H9 (cell line): Measurements from ENCODE around the gene SETBP1. TPM values are rescaled to one million over a fixed set of nuclear protein-coding genes. Genes with fewer than 3 reads are reported as not detected.

Source experiments
- DNase-seq: peaks from one replicate; pipeline ENCODE4 v3.0.0-alpha.2; 2017
- H2AFZ ChIP-seq: one replicate; pipeline ENCODE4 v1.6.1; 2013; ENCODE audit warnings: mild to moderate bottlenecking, low read length, control low read depth, moderate library complexity
- H2AK5ac ChIP-seq: 2 replicates; pipeline ENCODE4 v1.6.1; 2013; ENCODE audit warnings: low read length, control low read depth, mixed read lengths; ENCODE audit not compliant: insufficient read length
- H2BK120ac ChIP-seq: one replicate; pipeline ENCODE4 v1.6.1; 2013; ENCODE audit warnings: low read depth, mild to moderate bottlenecking, low read length, control low read depth, inconsistent platforms; ENCODE audit not compliant: poor library complexity, severe bottlenecking
- H2BK12ac ChIP-seq: 2 replicates; pipeline ENCODE4 v1.6.1; 2013; ENCODE audit warnings: low read length, control low read depth, mixed read lengths, low read depth; ENCODE audit not compliant: insufficient read length
- H2BK15ac ChIP-seq: 2 replicates; pipeline ENCODE4 v1.6.1; 2013; ENCODE audit warnings: low read depth, low read length, control low read depth
- H2BK20ac ChIP-seq: one replicate; pipeline ENCODE4 v1.6.1; 2013; ENCODE audit warnings: low read depth, mild to moderate bottlenecking, low read length, control low read depth, inconsistent platforms; ENCODE audit not compliant: poor library complexity, severe bottlenecking
- H2BK5ac ChIP-seq: 2 replicates; pipeline ENCODE4 v1.6.1; 2013; ENCODE audit warnings: low read length, control low read depth, mixed read lengths; ENCODE audit not compliant: insufficient read length
- H3K14ac ChIP-seq: 2 replicates; pipeline ENCODE4 v1.6.1; 2013; ENCODE audit warnings: low read length, control low read depth; ENCODE audit not compliant: insufficient read depth
- H3K18ac ChIP-seq: 2 replicates; pipeline ENCODE4 v1.6.1; 2013; ENCODE audit warnings: low read depth, mild to moderate bottlenecking, mixed read lengths, low read length, control low read depth; ENCODE audit not compliant: insufficient read length
- H3K23ac ChIP-seq: 2 replicates; pipeline ENCODE4 v1.6.1; 2013; ENCODE audit warnings: low read length, control low read depth, mixed read lengths, low read depth; ENCODE audit not compliant: insufficient read length
- H3K23me2 ChIP-seq: 2 replicates; pipeline ENCODE4 v1.6.1; 2013; ENCODE audit warnings: low read depth, mild to moderate bottlenecking, mixed read lengths, low read length, control low read depth; ENCODE audit not compliant: insufficient read length, poor library complexity, severe bottlenecking
- H3K27ac ChIP-seq: 2 replicates; pipeline ENCODE4 v1.5.1; 2013; ENCODE audit warnings: low read length, control low read depth, mixed read lengths, low read depth; ENCODE audit not compliant: insufficient read length
- H3K27me3 ChIP-seq: 2 replicates; pipeline ENCODE4 v1.6.1; 2013; ENCODE audit warnings: low read length, control low read depth, inconsistent platforms; ENCODE audit not compliant: insufficient read depth
- H3K4ac ChIP-seq: 2 replicates; pipeline ENCODE4 v1.6.1; 2013; ENCODE audit warnings: low read depth, mild to moderate bottlenecking, control low read depth, inconsistent platforms, low read length, moderate library complexity
- H3K4me1 ChIP-seq: 2 replicates; pipeline ENCODE4 v1.6.1; 2013; ENCODE audit warnings: low read length, control low read depth, inconsistent platforms; ENCODE audit not compliant: insufficient read depth
- H3K4me2 ChIP-seq: 2 replicates; pipeline ENCODE4 v1.6.1; 2013; ENCODE audit warnings: low read length, control low read depth, mixed read lengths; ENCODE audit not compliant: insufficient read length, insufficient read depth
- H3K56ac ChIP-seq: 2 replicates; pipeline ENCODE4 v1.6.1; 2013; ENCODE audit warnings: low read depth, mild to moderate bottlenecking, mixed read lengths, low read length, control low read depth; ENCODE audit not compliant: insufficient read length
- H3K79me1 ChIP-seq: 2 replicates; pipeline ENCODE4 v1.6.1; 2013; ENCODE audit warnings: low read depth, mild to moderate bottlenecking, moderate library complexity, low read length, control low read depth, inconsistent platforms; ENCODE audit not compliant: insufficient read depth, poor library complexity, severe bottlenecking
- H3K79me2 ChIP-seq: 2 replicates; pipeline ENCODE4 v1.6.1; 2013; ENCODE audit warnings: low read length, control low read depth, inconsistent platforms; ENCODE audit not compliant: insufficient read depth
- H3K9ac ChIP-seq: 2 replicates; pipeline ENCODE4 v1.6.1; 2013; ENCODE audit warnings: low read length, control low read depth, mixed read lengths; ENCODE audit not compliant: insufficient read length; ENCODE audit errors: extremely low read depth
- H3K9me3 ChIP-seq: one replicate; pipeline ENCODE4 v1.6.1; 2013; ENCODE audit warnings: low read depth, low read length, inconsistent platforms; ENCODE audit not compliant: control insufficient read depth
- H3T11ph ChIP-seq: one replicate; pipeline ENCODE4 v1.6.1; 2013; ENCODE audit warnings: mild to moderate bottlenecking, low read length, control low read depth, inconsistent platforms
- H4K20me1 ChIP-seq: one replicate; pipeline ENCODE4 v1.6.1; 2013; ENCODE audit not compliant: control insufficient read depth, insufficient read length, insufficient read depth
- H4K5ac ChIP-seq: 2 replicates; pipeline ENCODE4 v1.6.1; 2013; ENCODE audit warnings: low read depth, mild to moderate bottlenecking, mixed read lengths, low read length, control low read depth; ENCODE audit not compliant: insufficient read length
- H4K8ac ChIP-seq: replicated peaks from 2 replicates; pipeline ENCODE4 v1.6.1; 2013; ENCODE audit warnings: low read length, control low read depth, mixed read lengths, low read depth; ENCODE audit not compliant: insufficient read length
- H4K91ac ChIP-seq: 2 replicates; pipeline ENCODE4 v1.6.1; 2013; ENCODE audit warnings: low read depth, mild to moderate bottlenecking, moderate library complexity, mixed read lengths, low read length, control low read depth; ENCODE audit not compliant: insufficient read length
- H3K27ac Mint-ChIP-seq, 3 experiments: 2 replicates in 2 of 3; 3 replicates in 1 of 3; pipeline ENCODE4 v1.8.0; 2020 to 2021; ENCODE audit warnings: mixed read lengths in 3 of 3, mild to moderate bottlenecking in 1 of 3, moderate library complexity in 1 of 3
- H3K27me3 Mint-ChIP-seq: 2 replicates; pipeline ENCODE4 v1.8.0; 2021; ENCODE audit warnings: low read depth, mild to moderate bottlenecking, moderate library complexity, mixed read lengths
- H3K36me3 Mint-ChIP-seq, 3 experiments: 2 replicates in 2 of 3; 3 replicates in 1 of 3; pipeline ENCODE4 v1.8.0; 2020 to 2021; ENCODE audit warnings: low read depth in 3 of 3, mixed read lengths in 3 of 3; ENCODE audit not compliant: insufficient read depth in 1 of 3
- H3K4me1 Mint-ChIP-seq, 2 experiments: 2 replicates each; pipeline ENCODE4 v1.8.0; 2020; ENCODE audit warnings: mixed read lengths in 2 of 2
- H3K4me3 Mint-ChIP-seq, 2 experiments: 2 replicates in 1 of 2; 3 replicates in 1 of 2; pipeline ENCODE4 v1.8.0; 2020 to 2021; ENCODE audit warnings: mild to moderate bottlenecking in 2 of 2, mixed read lengths in 2 of 2, moderate library complexity in 1 of 2
- H3K9me3 Mint-ChIP-seq, 2 experiments: 2 replicates in 1 of 2; 3 replicates in 1 of 2; pipeline ENCODE4 v1.8.0; 2020; ENCODE audit warnings: mild to moderate bottlenecking in 2 of 2, mixed read lengths in 2 of 2, moderate library complexity in 1 of 2
- CTCF ChIP-seq: fragments of 200-600 bp; sonication (generic); conservative IDR thresholded peaks from 3 replicates; pipeline ENCODE4 v1.8.0; 2021; ENCODE audit warnings: antibody characterized with exemption, mild to moderate bottlenecking
- WGBS: extraction: QIAGEN DNeasy Blood & Tissue Kit; methylation state at CpG from one replicate; pipeline ENCODE4 v1.1.7; 2013; ENCODE audit warnings: missing lambda C conversion rate, low lambda C conversion rate, mixed read lengths; ENCODE audit not compliant: insufficient read length; ENCODE audit errors: extremely low coverage; 5-methylcytosine and 5-hydroxymethylcytosine counted together
- total RNA-seq: library from RNA; stranded (reverse); gene quantifications from 2 replicates; pipeline ENCODE4 v1.2.1, GENCODE V29; 2021

SETBP1 gene
- total RNA-seq, 1 experiment from 2014 or later = 4.6 TPM

- Mint-ChIP-seq H3K27me3 (no peaks in the 10 kb centered on the region), H3K4me3 (no peak overlapping the region), H3K4me1 (peaks cover 6 to 9% of the 10 kb centered on the region in 2 experiments; a peak in 3 of 4 replicates), H3K27ac (no peak overlapping the region), H3K36me3 (no peaks in the 10 kb centered on the region), H3K9me3 (no peaks in the 10 kb centered on the region)
- Histone ChIP-seq H3K27ac (no peak overlapping the region), H3K27me3 (no peaks in the 10 kb centered on the region), H3K9ac (no peak overlapping the region), H3K4me1 (no peaks in the 10 kb centered on the region), H3K18ac (no peak overlapping the region), H4K20me1 (no peaks in the 10 kb centered on the region), H3K14ac (no peak overlapping the region), H4K5ac (no peak overlapping the region), H3K79me2 (no peaks in the 10 kb centered on the region), H3K23ac (no peak overlapping the region), H3K79me1 (no peaks in the 10 kb centered on the region), H2BK12ac (no peak overlapping the region), H3T11ph (no peak overlapping the region), H4K8ac (no peak overlapping the region), H3K9me3 (no peaks in the 10 kb centered on the region), H3K23me2 (no peaks in the 10 kb centered on the region), H3K4me2 (no peak overlapping the region), H2AFZ (no peak overlapping the region), H2BK120ac (no peak overlapping the region), H3K56ac (no peak overlapping the region), H4K91ac (no peak overlapping the region), H3K4ac (no peak overlapping the region), H2BK5ac (no peak overlapping the region), H2BK20ac (no peak overlapping the region), H2BK15ac (no peak overlapping the region), H2AK5ac (no peak overlapping the region)
- no CpG with 5 or more reads among the region's 1 CpG for WGBS
- no peak for DNase-seq
- no peak for TF ChIP-seq CTCF
Measured at GRCh38 chr18:45055811-45056210, 375.1 kb downstream of the SETBP1 start.
